Rectal smooth muscle tissue (tissue), 1 donor: ENCODE results near the gene PRPSAP1.

Source experiments
- H3K27ac ChIP-seq: one replicate; pipeline ENCODE4 v1.7.0; 2013; ENCODE audit warnings: low read depth, low read length, inconsistent platforms
- H3K27me3 ChIP-seq: one replicate; pipeline ENCODE4 v1.7.0; 2013; ENCODE audit warnings: low read length; ENCODE audit not compliant: control insufficient read depth, insufficient read depth
- H3K36me3 ChIP-seq: one replicate; pipeline ENCODE4 v1.7.0; 2013; ENCODE audit warnings: low read length; ENCODE audit not compliant: control insufficient read depth, insufficient read depth
- H3K4me1 ChIP-seq: one replicate; pipeline ENCODE4 v1.7.0; 2013; ENCODE audit warnings: low read length; ENCODE audit not compliant: control insufficient read depth, insufficient read depth
- H3K4me3 ChIP-seq: one replicate; pipeline ENCODE4 v1.7.0; 2013; ENCODE audit warnings: low read length
- H3K9ac ChIP-seq: one replicate; pipeline ENCODE4 v1.7.0; 2013; ENCODE audit warnings: low read length

The PRPSAP1 gene

GRCh38 chr17:76266244-76266938 lies 87.3 kb downstream of the PRPSAP1 start:
- Histone ChIP-seq H3K4me3 (peak overlapping the region; percentile 81), H3K27ac (peak overlapping the region; percentile 79), H3K4me1 (peaks cover 14% of the 10 kb centered on the region), H3K27me3 (no peaks in the 10 kb centered on the region), H3K9ac (peak overlapping the region; percentile 25), H3K36me3 (peaks cover 4% of the 10 kb centered on the region)

- peak overlapping the region; percentile 81 for H3K4me3 ChIP-seq
- peak overlapping the region; percentile 79 for H3K27ac ChIP-seq
- peaks cover 1% of the 10 kb centered on the region for H3K36me3 ChIP-seq
- H3K9ac ChIP-seq = peak overlapping the region; percentile 64
- no peaks in the 10 kb centered on the region for H3K27me3 ChIP-seq
- peaks cover 14% of the 10 kb centered on the region for H3K4me1 ChIP-seq
Measured at GRCh38 chr17:76265624-76266243, 88.0 kb downstream of the PRPSAP1 start.

GRCh38 chr17:76264755-76265623 lies 88.7 kb downstream of the PRPSAP1 start, which contains the start of gene UBALD2:
Gene UBALD2 (plus strand): TSS chr17:76265348. CDS start chr17:76265506, 158 bp downstream.
- H3K27ac ChIP-seq = peak within 1 kb of the TSS; percentile 79
- H3K9ac ChIP-seq = peak within 1 kb of the TSS; percentile 64
- H3K27me3 ChIP-seq = no peaks in the 10 kb centered on the region
- peak within 1 kb of the TSS; percentile 81 for H3K4me3 ChIP-seq
- peaks cover 14% of the 10 kb centered on the region for H3K4me1 ChIP-seq
- H3K36me3 ChIP-seq = no peaks in the 10 kb centered on the region

- H3K27me3 ChIP-seq = no peaks in the 10 kb centered on the region
- H3K9ac ChIP-seq = no peak overlapping the region
- H3K4me3 ChIP-seq = no peak overlapping the region
- H3K36me3 ChIP-seq = no peaks in the 10 kb centered on the region
- peak overlapping the region; percentile 18 for H3K27ac ChIP-seq
- H3K4me1 ChIP-seq = peaks cover 14% of the 10 kb centered on the region
Measured at GRCh38 chr17:76264425-76264754, 89.3 kb downstream of the PRPSAP1 start.

- no peak overlapping the region for H3K4me3 ChIP-seq
- H3K9ac ChIP-seq = no peak overlapping the region
- H3K27ac ChIP-seq = peak overlapping the region; percentile 18
- H3K36me3 ChIP-seq = no peaks in the 10 kb centered on the region
- no peaks in the 10 kb centered on the region for H3K27me3 ChIP-seq
- H3K4me1 ChIP-seq = peaks cover 14% of the 10 kb centered on the region
Measured at GRCh38 chr17:76263896-76264295, 89.8 kb downstream of the PRPSAP1 start.

- no peak overlapping the region for H3K4me3 ChIP-seq
- H3K27ac ChIP-seq = no peak overlapping the region
- H3K36me3 ChIP-seq = no peaks in the 10 kb centered on the region
- H3K27me3 ChIP-seq = no peaks in the 10 kb centered on the region
- H3K4me1 ChIP-seq = peaks cover 12% of the 10 kb centered on the region
- no peak overlapping the region for H3K9ac ChIP-seq
Measured at GRCh38 chr17:76262732-76263344, 90.9 kb downstream of the PRPSAP1 start.

- Histone ChIP-seq H3K9ac (no peak overlapping the region), H3K27ac (peak overlapping the region; percentile 24), H3K4me1 (peaks cover 8% of the 10 kb centered on the region), H3K36me3 (no peaks in the 10 kb centered on the region), H3K4me3 (no peak overlapping the region), H3K27me3 (no peaks in the 10 kb centered on the region)
Measured at GRCh38 chr17:76261421-76262215, 92.1 kb downstream of the PRPSAP1 start.

GRCh38 chr17:76260669-76261068 lies 93.0 kb downstream of the PRPSAP1 start:
- Histone ChIP-seq H3K36me3 (no peaks in the 10 kb centered on the region), H3K9ac (no peak overlapping the region)

GRCh38 chr17:76260220-76260619 lies 93.5 kb downstream of the PRPSAP1 start:
- H3K4me3 ChIP-seq = no peak overlapping the region
- no peaks in the 10 kb centered on the region for H3K36me3 ChIP-seq
- peaks cover 5% of the 10 kb centered on the region for H3K4me1 ChIP-seq
- no peak overlapping the region for H3K27ac ChIP-seq
- H3K9ac ChIP-seq = no peak overlapping the region
- H3K27me3 ChIP-seq = no peaks in the 10 kb centered on the region

More at GRCh38 chr17:76260669-76261068, 93.0 kb downstream of the PRPSAP1 start:
- H3K4me3 ChIP-seq = no peak overlapping the region
- H3K27ac ChIP-seq = no peak overlapping the region
- H3K4me1 ChIP-seq = peaks cover 5% of the 10 kb centered on the region
- no peaks in the 10 kb centered on the region for H3K27me3 ChIP-seq
